ENCODE measurements around the gene MAML2.

Gene MAML2

DNA sequence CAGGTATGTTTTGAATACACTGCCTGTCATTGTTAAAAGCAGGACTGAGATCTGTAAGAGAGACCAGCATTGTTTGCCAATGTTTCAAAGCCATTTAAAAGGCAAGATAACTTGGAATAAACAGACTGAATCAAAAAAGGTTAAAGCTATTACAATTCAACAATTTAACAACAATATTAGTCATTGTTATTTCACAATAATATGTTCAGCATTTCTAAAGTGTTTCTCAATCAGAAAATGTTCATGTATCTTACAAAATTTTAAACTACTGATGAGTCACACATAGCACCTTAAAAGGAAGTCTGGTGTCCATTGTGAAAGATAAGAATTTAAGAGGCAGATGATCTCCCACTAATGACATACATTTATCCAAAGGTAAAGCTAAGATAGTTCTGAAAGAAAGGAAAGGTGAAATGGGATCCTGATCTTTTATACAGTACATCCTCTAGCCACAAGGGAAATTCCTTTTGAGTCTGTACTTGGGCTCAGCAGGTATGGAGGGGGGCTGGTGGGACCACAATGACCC lies 79.7 kb downstream of the MAML2 start:
- no peak overlapping the region for H3K4me3 ChIP-seq (ENCODE audit: low read depth, low read length)
- TF ChIP-seq, protein P1, sequence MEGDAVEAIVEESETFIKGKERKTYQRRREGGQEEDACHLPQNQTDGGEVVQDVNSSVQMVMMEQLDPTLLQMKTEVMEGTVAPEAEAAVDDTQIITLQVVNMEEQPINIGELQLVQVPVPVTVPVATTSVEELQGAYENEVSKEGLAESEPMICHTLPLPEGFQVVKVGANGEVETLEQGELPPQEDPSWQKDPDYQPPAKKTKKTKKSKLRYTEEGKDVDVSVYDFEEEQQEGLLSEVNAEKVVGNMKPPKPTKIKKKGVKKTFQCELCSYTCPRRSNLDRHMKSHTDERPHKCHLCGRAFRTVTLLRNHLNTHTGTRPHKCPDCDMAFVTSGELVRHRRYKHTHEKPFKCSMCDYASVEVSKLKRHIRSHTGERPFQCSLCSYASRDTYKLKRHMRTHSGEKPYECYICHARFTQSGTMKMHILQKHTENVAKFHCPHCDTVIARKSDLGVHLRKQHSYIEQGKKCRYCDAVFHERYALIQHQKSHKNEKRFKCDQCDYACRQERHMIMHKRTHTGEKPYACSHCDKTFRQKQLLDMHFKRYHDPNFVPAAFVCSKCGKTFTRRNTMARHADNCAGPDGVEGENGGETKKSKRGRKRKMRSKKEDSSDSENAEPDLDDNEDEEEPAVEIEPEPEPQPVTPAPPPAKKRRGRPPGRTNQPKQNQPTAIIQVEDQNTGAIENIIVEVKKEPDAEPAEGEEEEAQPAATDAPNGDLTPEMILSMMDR (IDR thresholded peaks at IDR 0.05; ENCODE audit: low read depth, low read length), result no peak

DNA sequence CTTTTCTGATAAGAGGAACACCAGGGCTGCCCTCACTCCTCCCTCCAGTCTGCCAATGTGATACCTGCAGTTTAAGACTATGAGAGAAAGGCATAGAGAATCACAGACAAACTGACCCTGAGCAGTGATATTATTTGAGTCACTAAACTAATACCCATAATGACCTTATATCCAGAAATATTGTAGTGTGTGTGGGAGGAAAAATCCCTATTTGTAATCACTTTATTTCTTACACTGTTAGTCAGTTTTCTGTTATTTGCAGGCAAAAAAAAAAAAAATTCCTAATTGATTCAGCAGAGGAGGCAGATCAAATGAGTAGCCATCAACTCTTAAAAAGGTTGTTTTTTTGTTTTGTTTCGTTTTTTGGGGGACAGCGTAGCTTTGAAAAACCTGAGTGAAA lies 82.5 kb downstream of the MAML2 start:
- TF ChIP-seq, protein P1 (IDR thresholded peaks at IDR 0.05; ENCODE audit: low read depth, low read length), result no peak
- no peak overlapping the region for H3K4me3 ChIP-seq (ENCODE audit: low read depth, low read length)

DNA sequence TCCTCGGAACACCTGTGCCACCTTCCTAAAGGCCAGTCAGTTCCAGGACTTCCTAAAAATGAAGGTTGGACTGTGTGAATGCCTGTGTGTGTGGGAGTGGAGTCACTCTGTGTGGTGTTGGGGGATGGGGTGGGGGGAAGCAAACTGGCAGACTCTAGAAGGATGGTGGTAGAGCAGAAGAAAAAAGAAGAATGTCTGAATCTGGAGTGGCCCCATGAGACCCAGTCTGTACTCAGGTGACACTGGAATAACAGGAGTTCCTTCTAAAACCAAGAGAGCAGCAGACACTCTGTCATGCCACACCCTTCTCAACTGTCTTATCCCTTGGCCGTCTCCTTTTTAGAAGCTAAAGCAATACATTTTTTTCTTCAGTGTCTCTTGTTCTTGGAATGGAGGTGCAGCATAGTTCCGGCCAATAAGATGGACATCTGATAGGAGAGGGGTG lies 82.9 kb downstream of the MAML2 start:
- H3K4me3 ChIP-seq (ENCODE audit: low read depth, low read length), result no peak overlapping the region
- TF ChIP-seq, protein P1 (IDR thresholded peaks at IDR 0.05; ENCODE audit: low read depth, low read length), result no peak

DNA sequence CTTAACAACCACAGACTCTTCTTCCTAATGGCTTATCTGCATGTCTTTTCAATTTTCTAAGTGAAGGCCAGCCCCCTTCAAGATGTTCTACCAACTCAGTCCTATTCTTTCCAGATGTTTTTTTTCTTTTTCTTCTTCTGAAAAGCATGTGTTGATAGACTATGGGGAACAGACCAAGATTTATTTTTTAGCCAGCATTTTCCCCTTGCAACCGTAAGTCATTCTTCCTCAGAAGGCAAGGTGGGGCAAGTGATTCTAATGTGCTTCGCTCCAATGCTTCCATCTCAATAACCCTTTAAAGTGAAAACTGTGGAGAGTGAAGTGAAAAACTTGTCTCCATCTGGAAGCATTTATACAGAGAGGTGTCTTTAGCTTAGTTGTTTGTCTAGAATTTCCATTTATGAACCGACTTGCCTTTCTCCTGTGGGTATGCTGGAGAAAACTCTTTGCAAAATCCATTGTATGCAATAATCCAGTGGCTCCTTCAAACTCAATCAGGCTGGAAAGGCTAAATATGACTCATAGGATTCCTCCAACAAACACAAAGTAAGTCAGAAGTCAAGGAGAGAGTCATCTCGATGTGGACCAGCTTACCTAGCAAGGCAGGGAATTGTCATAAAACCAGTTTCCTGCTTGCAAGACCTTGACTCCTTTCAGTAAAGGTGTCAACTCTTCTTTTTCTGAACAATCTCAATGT lies 83.7 kb downstream of the MAML2 start:
- TF ChIP-seq, protein P1 (IDR thresholded peaks at IDR 0.05; ENCODE audit: low read depth, low read length), result no peak
- no peak overlapping the region for H3K4me3 ChIP-seq (ENCODE audit: low read depth, low read length)

DNA sequence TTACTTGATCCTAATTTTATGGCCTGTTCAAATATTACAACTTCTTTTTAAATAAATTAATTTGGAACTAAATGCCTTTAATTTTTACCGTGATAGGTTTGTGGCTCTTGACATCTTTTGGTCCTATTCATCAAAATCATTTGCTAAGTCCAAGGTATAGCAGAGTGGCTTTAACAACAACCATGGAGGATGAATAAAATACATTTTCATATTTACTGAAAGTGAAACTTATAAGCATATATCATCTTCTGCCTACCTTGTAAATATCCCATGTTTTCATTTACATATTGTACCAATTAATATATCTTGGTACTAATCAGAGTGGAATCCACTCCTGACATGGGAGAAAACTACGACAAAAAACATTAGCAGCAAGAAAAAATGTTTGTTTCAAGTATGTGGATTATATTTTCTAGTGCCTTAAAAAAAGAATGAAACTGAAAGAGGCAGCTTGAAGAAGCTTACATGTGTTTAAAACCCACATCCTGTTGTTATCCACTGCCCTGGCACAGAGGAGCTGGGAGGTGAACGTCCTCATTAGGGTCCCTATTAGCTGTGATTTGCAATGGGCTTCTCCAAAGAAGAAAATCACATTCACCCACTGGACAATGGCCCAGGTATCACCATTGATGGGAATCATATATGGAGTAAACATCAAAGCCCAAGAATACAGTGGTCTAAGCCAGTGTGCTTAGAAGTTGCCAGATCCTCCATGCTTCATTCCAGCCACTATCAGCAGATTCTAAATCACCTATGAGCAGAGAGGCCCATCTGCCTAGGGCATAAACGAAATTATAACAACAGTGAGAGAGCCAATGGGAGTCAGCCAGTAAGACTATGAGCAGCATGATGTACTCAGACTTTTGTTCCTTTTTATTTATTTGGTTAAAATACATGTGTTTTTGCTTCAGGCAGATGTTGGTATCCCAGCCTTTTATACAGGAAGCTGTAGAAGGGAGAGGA lies 84.7 kb downstream of the MAML2 start:
- no peak overlapping the region for H3K4me3 ChIP-seq (ENCODE audit: low read depth, low read length)
- TF ChIP-seq, protein P1 (IDR thresholded peaks at IDR 0.05; ENCODE audit: low read depth, low read length), result no peak

DNA sequence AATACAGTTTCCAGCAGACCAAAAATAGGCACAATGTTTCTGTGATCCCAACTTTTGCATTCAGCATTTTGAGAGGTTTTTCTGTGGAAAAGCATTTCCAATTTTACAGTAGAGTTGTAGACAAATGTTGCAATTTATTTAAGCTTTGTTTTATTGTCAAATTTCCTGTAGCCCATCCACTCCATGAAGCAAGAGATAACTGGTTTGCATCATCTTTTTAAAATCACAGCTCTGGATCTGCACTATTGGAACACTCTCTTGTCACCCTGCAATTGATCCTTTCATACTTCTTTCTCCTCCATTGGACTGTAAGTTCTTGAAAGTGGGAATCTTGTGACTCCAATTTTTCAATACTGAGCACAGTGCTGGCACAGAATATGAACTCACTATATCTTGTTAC lies 86.0 kb downstream of the MAML2 start:
- TF ChIP-seq, protein P1 (IDR thresholded peaks at IDR 0.05; ENCODE audit: low read depth, low read length), result no peak
- no peak overlapping the region for H3K4me3 ChIP-seq (ENCODE audit: low read depth, low read length)

All from WI38 (cell line).